Activated T-helper 1 cell treated with anti-CD3 and anti-CD28 coated beads, Interleukin-12 subunit alpha, Interleukin-12 subunit beta, Interleukin-2, Interleukin-4 antibody, amounts not matched to agents 30 ng/mL and 10 ng/mL and 1 ng/mL, durations not matched to agents 14 hours and 24 hours and 36 hours (primary cell): ENCODE results near the gene SRP19. TPM values are rescaled to one million over a fixed set of nuclear protein-coding genes. Genes with fewer than 3 reads are reported as not detected.
A peak's percentile ranks its signal among the peaks of the same experiment; 100 is the strongest.

Experiments used
- DNase-seq: peaks from one replicate; pipeline ENCODE4 v3.0.0; 2021; ENCODE audit warnings: low spot score
- H3K27ac Mint-ChIP-seq: one replicate; pipeline ENCODE4 v1.8.0; 2021; ENCODE audit warnings: mild to moderate bottlenecking, mixed read lengths
- H3K27me3 Mint-ChIP-seq: one replicate; pipeline ENCODE4 v1.8.0; 2022; ENCODE audit warnings: mild to moderate bottlenecking, moderate library complexity, mixed read lengths; ENCODE audit not compliant: insufficient read depth
- H3K36me3 Mint-ChIP-seq: one replicate; pipeline ENCODE4 v1.8.0; 2021; ENCODE audit warnings: low read depth, mixed read lengths
- H3K4me1 Mint-ChIP-seq: one replicate; pipeline ENCODE4 v1.8.0; 2021; ENCODE audit warnings: low read depth, mixed read lengths
- H3K4me3 Mint-ChIP-seq: one replicate; pipeline ENCODE4 v1.8.0; 2021; ENCODE audit warnings: mild to moderate bottlenecking, moderate library complexity, mixed read lengths
- H3K9me3 Mint-ChIP-seq: one replicate; pipeline ENCODE4 v1.8.0; 2021; ENCODE audit warnings: mixed read lengths
- intact Hi-C: fragments of 100-400 bp; cut with micrococcal nuclease; formaldehyde crosslinking; loops from one replicate; pipeline ENCODE4 v1.15.1; 2024
- total RNA-seq: library from RNA; stranded (reverse); gene quantifications from 2 replicates; pipeline ENCODE4 v1.2.3, GENCODE V29; 2022

The SRP19 gene
- 72.0 and 72.5 TPM in 2 replicates for total RNA-seq

GRCh38 chr5:112860929-112861637 is at the start of gene SRP19:
Gene SRP19 (plus strand): TSS chr5:112861287. CDS start chr5:112861377, 90 bp downstream.
- Mint-ChIP-seq H3K27ac (peak within 1 kb of the TSS; percentile 96), H3K4me3 (peak within 1 kb of the TSS; percentile 97), H3K27me3 (peaks cover 12% of the 10 kb centered on the region), H3K9me3 (no peaks in the 10 kb centered on the region), H3K4me1 (peaks cover 27% of the 10 kb centered on the region), H3K36me3 (peaks cover 24% of the 10 kb centered on the region)
- DNase-seq, result peak; percentile 89
- intact Hi-C loops, result loop anchor here (1.0 to 10.0 kb wide), 9 partner anchors 18 to 1766 kb away; partner anchors contain the start of genes DCP2, REEP5, WDR36 and YTHDC2

GRCh38 chr5:112812549-112812948 is 48.5 kb upstream of the SRP19 start:
- H3K36me3 Mint-ChIP-seq, result peaks cover 15% of the 10 kb centered on the region
- no peaks in the 10 kb centered on the region for H3K27me3 Mint-ChIP-seq
- H3K9me3 Mint-ChIP-seq, result no peaks in the 10 kb centered on the region
- intact Hi-C loops, result no loop called here
- no peak for DNase-seq
- H3K4me3 Mint-ChIP-seq, result no peak overlapping the region
- H3K4me1 Mint-ChIP-seq, result peaks cover 4% of the 10 kb centered on the region
- H3K27ac Mint-ChIP-seq, result no peak overlapping the region

- Mint-ChIP-seq H3K4me3 (no peak overlapping the region), H3K4me1 (no peaks in the 10 kb centered on the region), H3K36me3 (peaks cover 8% of the 10 kb centered on the region), H3K27ac (no peak overlapping the region), H3K27me3 (no peaks in the 10 kb centered on the region), H3K9me3 (no peaks in the 10 kb centered on the region)
- no peak for DNase-seq
- intact Hi-C loops, result no loop called here
Observed at GRCh38 chr5:112820246-112820645, 40.8 kb upstream of the SRP19 start.

- H3K36me3 Mint-ChIP-seq, result peaks cover 8% of the 10 kb centered on the region
- DNase-seq, result no peak
- H3K9me3 Mint-ChIP-seq, result no peaks in the 10 kb centered on the region
- no peak overlapping the region for H3K27ac Mint-ChIP-seq
- H3K27me3 Mint-ChIP-seq, result no peaks in the 10 kb centered on the region
- no peak overlapping the region for H3K4me3 Mint-ChIP-seq
- intact Hi-C loops, result no loop called here
- no peaks in the 10 kb centered on the region for H3K4me1 Mint-ChIP-seq
Observed at GRCh38 chr5:112822456-112822855, 38.6 kb upstream of the SRP19 start.

GRCh38 chr5:112823181-112823580 is 37.9 kb upstream of the SRP19 start:
- no peak for DNase-seq
- Mint-ChIP-seq H3K36me3 (peaks cover 8% of the 10 kb centered on the region), H3K27ac (no peak overlapping the region), H3K4me3 (no peak overlapping the region), H3K4me1 (no peaks in the 10 kb centered on the region), H3K9me3 (no peaks in the 10 kb centered on the region), H3K27me3 (no peaks in the 10 kb centered on the region)
- intact Hi-C loops, result no loop called here

- no peaks in the 10 kb centered on the region for H3K4me1 Mint-ChIP-seq
Observed at GRCh38 chr5:112823656-112824055, 37.4 kb upstream of the SRP19 start.

GRCh38 chr5:112824197-112824596 is 36.9 kb upstream of the SRP19 start:
- no peak overlapping the region for H3K4me3 Mint-ChIP-seq
- DNase-seq, result no peak
- no peak overlapping the region for H3K27ac Mint-ChIP-seq
- no peaks in the 10 kb centered on the region for H3K4me1 Mint-ChIP-seq
- intact Hi-C loops, result no loop called here
- H3K9me3 Mint-ChIP-seq, result no peaks in the 10 kb centered on the region
- no peaks in the 10 kb centered on the region for H3K27me3 Mint-ChIP-seq
- peaks cover 12% of the 10 kb centered on the region for H3K36me3 Mint-ChIP-seq

More at GRCh38 chr5:112823656-112824055, 37.4 kb upstream of the SRP19 start:
- intact Hi-C loops, result no loop called here
- Mint-ChIP-seq H3K27me3 (no peaks in the 10 kb centered on the region), H3K36me3 (peaks cover 11% of the 10 kb centered on the region), H3K27ac (no peak overlapping the region), H3K4me3 (no peak overlapping the region), H3K9me3 (no peaks in the 10 kb centered on the region)
- no peak for DNase-seq

- Mint-ChIP-seq H3K27me3 (no peaks in the 10 kb centered on the region), H3K9me3 (no peaks in the 10 kb centered on the region), H3K27ac (no peak overlapping the region), H3K36me3 (peaks cover 16% of the 10 kb centered on the region), H3K4me3 (no peak overlapping the region), H3K4me1 (peaks cover 7% of the 10 kb centered on the region)
- intact Hi-C loops, result no loop called here
- DNase-seq, result no peak
Observed at GRCh38 chr5:112830378-112830777, 30.7 kb upstream of the SRP19 start.

- Mint-ChIP-seq H3K27me3 (no peaks in the 10 kb centered on the region), H3K36me3 (peaks cover 23% of the 10 kb centered on the region), H3K4me1 (peaks cover 7% of the 10 kb centered on the region), H3K9me3 (no peaks in the 10 kb centered on the region), H3K27ac (no peak overlapping the region), H3K4me3 (no peak overlapping the region)
- intact Hi-C loops, result no loop called here
- DNase-seq, result no peak
Observed at GRCh38 chr5:112833971-112834370, 27.1 kb upstream of the SRP19 start.

GRCh38 chr5:112844489-112844888 is 16.6 kb upstream of the SRP19 start:
- DNase-seq, result no peak
- Mint-ChIP-seq H3K4me1 (peaks cover 5% of the 10 kb centered on the region), H3K27ac (no peak overlapping the region), H3K36me3 (peaks cover 4% of the 10 kb centered on the region), H3K4me3 (no peak overlapping the region), H3K27me3 (no peaks in the 10 kb centered on the region), H3K9me3 (no peaks in the 10 kb centered on the region)
- intact Hi-C loops, result no loop called here

- H3K27ac Mint-ChIP-seq, result no peak overlapping the region
- intact Hi-C loops, result loop anchor here (5.0 kb wide), 1 partner anchor 154 kb away; no protein-coding TSS in a partner anchor
Observed at GRCh38 chr5:112846556-112846955, 14.5 kb upstream of the SRP19 start.

GRCh38 chr5:112847306-112847705 is 13.8 kb upstream of the SRP19 start:
- no peaks in the 10 kb centered on the region for H3K9me3 Mint-ChIP-seq

More at GRCh38 chr5:112846556-112846955, 14.5 kb upstream of the SRP19 start:
- Mint-ChIP-seq H3K4me1 (peaks cover 5% of the 10 kb centered on the region), H3K27me3 (peaks cover 6% of the 10 kb centered on the region), H3K9me3 (no peaks in the 10 kb centered on the region), H3K36me3 (peaks cover 2% of the 10 kb centered on the region), H3K4me3 (no peak overlapping the region)
- DNase-seq, result no peak

GRCh38 chr5:112848116-112848811 is 12.8 kb upstream of the SRP19 start:
- intact Hi-C loops, result loop anchor here (2.0 to 5.0 kb wide), 2 partner anchors 156 to 297 kb away; no protein-coding TSS in a partner anchor

More at GRCh38 chr5:112847306-112847705, 13.8 kb upstream of the SRP19 start:
- peaks cover 8% of the 10 kb centered on the region for H3K27me3 Mint-ChIP-seq
- intact Hi-C loops, result loop anchor here (5.0 kb wide), 1 partner anchor 155 kb away; no protein-coding TSS in a partner anchor
- H3K4me3 Mint-ChIP-seq, result no peak overlapping the region
- H3K27ac Mint-ChIP-seq, result no peak overlapping the region
- H3K36me3 Mint-ChIP-seq, result no peaks in the 10 kb centered on the region
- H3K4me1 Mint-ChIP-seq, result peaks cover 5% of the 10 kb centered on the region
- DNase-seq, result no peak

More at GRCh38 chr5:112848116-112848811, 12.8 kb upstream of the SRP19 start:
- H3K27me3 Mint-ChIP-seq, result peaks cover 10% of the 10 kb centered on the region
- H3K4me3 Mint-ChIP-seq, result no peak overlapping the region
- H3K36me3 Mint-ChIP-seq, result no peaks in the 10 kb centered on the region
- H3K27ac Mint-ChIP-seq, result no peak overlapping the region
- H3K4me1 Mint-ChIP-seq, result peaks cover 5% of the 10 kb centered on the region
- H3K9me3 Mint-ChIP-seq, result no peaks in the 10 kb centered on the region
- DNase-seq, result peak; percentile 4
